HepG2 (cell line): Measurements from ENCODE around the gene BEAN1. TPM values are rescaled to one million over a fixed set of nuclear protein-coding genes. Genes with fewer than 3 reads are reported as not detected.
A peak's percentile ranks its signal among the peaks of the same experiment; 100 is the strongest.

Experiments used
- GABPB1 ChIP-seq: IDR thresholded peaks from 2 replicates; pipeline ENCODE4 v1.6.1; 2016; ENCODE audit warnings: mild to moderate bottlenecking, missing genetic modification reagents, moderate library complexity, missing compliant biosample characterization
- HMGXB3 ChIP-seq: sonication (generic); formaldehyde crosslinking; IDR thresholded peaks from 2 replicates; pipeline ENCODE4 v1.4.0; 2020; ENCODE audit warnings: missing genetic modification reagents, borderline replicate concordance
- NKX3-1 ChIP-seq: sonication (generic); formaldehyde crosslinking; IDR thresholded peaks from 2 replicates; pipeline ENCODE4 v1.5.0; 2020; ENCODE audit warnings: missing genetic modification reagents
- PHF8 ChIP-seq: sonication (generic); formaldehyde crosslinking; IDR thresholded peaks from 2 replicates; pipeline ENCODE4 v1.5.0; 2020; ENCODE audit warnings: missing genetic modification reagents
- TCF7L2 ChIP-seq: IDR thresholded peaks from 2 replicates; pipeline ENCODE4 v1.6.1; 2011; ENCODE audit warnings: mild to moderate bottlenecking, low read depth, low read length, moderate library complexity
- ZNF296 ChIP-seq: sonication (generic); formaldehyde crosslinking; conservative IDR thresholded peaks from 2 replicates; pipeline ENCODE4 v1.5.0; 2020; ENCODE audit warnings: mild to moderate bottlenecking, missing genetic modification reagents
- ZNF34 ChIP-seq: sonication (generic); formaldehyde crosslinking; IDR thresholded peaks from 2 replicates; pipeline ENCODE4 v1.4.0; 2020; ENCODE audit warnings: mild to moderate bottlenecking, missing genetic modification reagents, borderline replicate concordance
- ZNF878 ChIP-seq: sonication (generic); formaldehyde crosslinking; IDR thresholded peaks from 2 replicates; pipeline ENCODE4 v1.8.1; 2023; ENCODE audit warnings: mild to moderate bottlenecking, missing genetic modification reagents, moderate library complexity
- polyA plus RNA-seq, 8 experiments: library from polyadenylated mRNA; depleted of rRNA in 3 of 8; stranded (reverse) in 7 of 8; unstranded in 1 of 8; fragments of >200 nt; fragmentation: Illumina TruSeq in 4 of 8; extraction: Trizol in 4 of 8; gene quantifications; 2 replicates each; pipeline versions ENCODE4 v1.2.1 to v1.2.3, GENCODE V29; 2011 to 2016; ENCODE audit warnings: low read depth in 4 of 8, missing spikeins in 1 of 8, mixed read lengths in 1 of 8; ENCODE audit not compliant: insufficient read depth in 1 of 8
- total RNA-seq, 5 experiments: library from RNA; depleted of rRNA; stranded (reverse); fragments of >200 nt; fragmentation: Illumina TruSeq; extraction: Trizol; gene quantifications; 2 replicates each; pipeline ENCODE4 v1.2.3, GENCODE V29; 2016; ENCODE audit warnings: low read depth in 1 of 5
- TF ChIP-seq, protein P1 (sequence below), 2 experiments: sonication (generic) in 1 of 2; formaldehyde crosslinking in 1 of 2; IDR thresholded peaks; 2 replicates each; pipeline versions ENCODE4 v1.4.0 to v1.6.1; 2018 to 2020; ENCODE audit warnings: missing genetic modification reagents in 2 of 2, borderline replicate concordance in 1 of 2, low read depth in 1 of 2, mild to moderate bottlenecking in 1 of 2, missing biosample characterization in 1 of 2
- TF ChIP-seq, protein P2 (sequence below): sonication (generic); formaldehyde crosslinking; IDR thresholded peaks from 2 replicates; pipeline ENCODE4 v1.5.0; 2020; ENCODE audit warnings: missing genetic modification reagents

The BEAN1 gene
- total and polyA plus RNA-seq, 2 of the 13 experiments (the other 11 are each of a cell fraction or from before 2014, with no cell fraction given), result 0.53 to 1.4 TPM

DNA sequence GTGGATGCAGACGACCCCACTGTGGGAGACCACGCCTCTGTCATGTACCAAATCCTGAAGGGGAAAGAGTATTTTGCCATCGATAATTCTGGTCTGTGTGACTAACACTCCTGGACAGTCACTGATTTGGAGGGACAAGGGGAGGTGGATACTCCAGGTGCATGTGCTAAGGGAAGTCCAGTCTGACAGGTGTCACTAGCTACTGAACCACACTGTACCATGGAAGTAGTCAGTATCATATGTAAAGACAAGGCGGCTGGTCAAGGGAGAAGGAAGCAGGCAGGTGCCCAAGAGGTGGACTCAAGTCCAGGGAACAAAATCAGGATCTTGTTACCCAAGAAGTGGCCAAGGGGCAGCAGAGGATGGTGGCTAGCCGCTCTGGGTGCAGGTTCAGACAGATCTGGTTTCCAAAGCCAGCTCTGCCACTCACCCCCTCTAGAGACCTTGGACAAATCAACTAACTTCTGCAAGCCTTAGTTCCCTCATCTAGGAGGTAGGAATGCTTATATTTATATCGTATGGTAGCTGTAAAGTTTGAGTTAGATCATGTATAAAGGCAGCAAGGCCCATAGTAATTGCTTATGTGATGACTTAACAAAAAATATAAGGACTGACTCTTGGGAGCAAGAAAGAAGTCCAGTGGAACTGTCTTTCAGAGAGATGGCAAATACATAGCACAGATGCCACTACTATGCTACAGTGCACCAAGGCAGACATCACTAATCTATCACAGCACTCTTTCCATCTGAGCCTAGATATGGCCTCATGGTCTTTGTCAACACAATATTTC is 38.5 kb upstream of the BEAN1 start (continued):
- TF ChIP-seq HMGXB3 (CRISPR knock-in tag) (no peak), GABPB1 (CRISPR knock-in tag) (no peak), ZNF34 (no peak), NKX3-1 (CRISPR knock-in tag) (no peak), ZNF296 (CRISPR knock-in tag) (0 out of 2 replicates have a peak, but pooled peaks have one; percentile 43), PHF8 (CRISPR knock-in tag) (no peak), TCF7L2 (no peak), ZNF878 (no peak)
- TF ChIP-seq, protein P1, sequence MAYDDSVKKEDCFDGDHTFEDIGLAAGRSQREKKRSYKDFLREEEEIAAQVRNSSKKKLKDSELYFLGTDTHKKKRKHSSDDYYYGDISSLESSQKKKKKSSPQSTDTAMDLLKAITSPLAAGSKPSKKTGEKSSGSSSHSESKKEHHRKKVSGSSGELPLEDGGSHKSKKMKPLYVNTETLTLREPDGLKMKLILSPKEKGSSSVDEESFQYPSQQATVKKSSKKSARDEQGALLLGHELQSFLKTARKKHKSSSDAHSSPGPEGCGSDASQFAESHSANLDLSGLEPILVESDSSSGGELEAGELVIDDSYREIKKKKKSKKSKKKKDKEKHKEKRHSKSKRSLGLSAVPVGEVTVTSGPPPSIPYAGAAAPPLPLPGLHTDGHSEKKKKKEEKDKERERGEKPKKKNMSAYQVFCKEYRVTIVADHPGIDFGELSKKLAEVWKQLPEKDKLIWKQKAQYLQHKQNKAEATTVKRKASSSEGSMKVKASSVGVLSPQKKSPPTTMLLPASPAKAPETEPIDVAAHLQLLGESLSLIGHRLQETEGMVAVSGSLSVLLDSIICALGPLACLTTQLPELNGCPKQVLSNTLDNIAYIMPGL (CRISPR knock-in tag; IDR thresholded peaks at IDR 0.05; ENCODE audit: borderline replicate concordance in 1 of 2, low read depth in 1 of 2), result no peak
- TF ChIP-seq, protein P2, sequence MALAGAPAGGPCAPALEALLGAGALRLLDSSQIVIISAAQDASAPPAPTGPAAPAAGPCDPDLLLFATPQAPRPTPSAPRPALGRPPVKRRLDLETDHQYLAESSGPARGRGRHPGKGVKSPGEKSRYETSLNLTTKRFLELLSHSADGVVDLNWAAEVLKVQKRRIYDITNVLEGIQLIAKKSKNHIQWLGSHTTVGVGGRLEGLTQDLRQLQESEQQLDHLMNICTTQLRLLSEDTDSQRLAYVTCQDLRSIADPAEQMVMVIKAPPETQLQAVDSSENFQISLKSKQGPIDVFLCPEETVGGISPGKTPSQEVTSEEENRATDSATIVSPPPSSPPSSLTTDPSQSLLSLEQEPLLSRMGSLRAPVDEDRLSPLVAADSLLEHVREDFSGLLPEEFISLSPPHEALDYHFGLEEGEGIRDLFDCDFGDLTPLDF, result no peak
- TF ChIP-seq, all 625 proteins: peak for 16
